ENCODE measurements around the gene UQCC5. TPM values are rescaled to one million over a fixed set of nuclear protein-coding genes. Genes with fewer than 3 reads are reported as not detected.

UQCC5 gene
- total and polyA plus RNA-seq, 3 experiments from 2014 or later, result 15.3 to 20.7 (median 18.2) TPM

- Histone ChIP-seq H3K27ac (ENCODE audit: low read depth, low read length) (no peak overlapping the region), H3K27me3 (ENCODE audit: insufficient read depth, low read length, poor library complexity, severe bottlenecking) (no peaks in the 10 kb centered on the region), H3K4me3 (ENCODE audit: low read length) (no peak overlapping the region), H3K9me3 (ENCODE audit: low read length) (no peaks in the 10 kb centered on the region), H3K4me1 (ENCODE audit: insufficient read depth, low read length) (no peaks in the 10 kb centered on the region), H3K36me3 (ENCODE audit: insufficient read depth, low read length) (peaks cover 46% of the 10 kb centered on the region)
- DNase-seq, result no peak
- Mint-ChIP-seq H3K4me1 (peaks cover 4 to 13% (median 5%) of the 10 kb centered on the region in 3 donors), H3K36me3 (peaks cover 0 to 88% (median 23%) of the 10 kb centered on the region in 3 donors), H3K9me3 (no peaks in the 10 kb centered on the region), H3K27ac (peak overlapping the region in 5 of 8 donors; percentile 3 to 74 (median 63)), H3K4me3 (no peak overlapping the region), H3K27me3 (no peaks in the 10 kb centered on the region)
- ChIA-PET POLR2A (no interaction called here), CTCF (no interaction called here)
These were observed 20.9 kb downstream of the UQCC5 start for GRCh38 chr3:52557011-52557960.

GRCh38 chr3:52558436-52558835 is 22.0 kb downstream of the UQCC5 start:
- no peaks in the 10 kb centered on the region for H3K9me3 Mint-ChIP-seq
- H3K27me3 Mint-ChIP-seq, result no peaks in the 10 kb centered on the region
- H3K27ac ChIP-seq (ENCODE audit: low read depth, low read length), result no peak overlapping the region
- H3K4me1 Mint-ChIP-seq, result peaks cover 4 to 13% (median 5%) of the 10 kb centered on the region in 3 donors
- peak overlapping the region in 2 of 8 donors; percentile 38 to 74 for H3K27ac Mint-ChIP-seq
- no peak overlapping the region for H3K4me3 ChIP-seq (ENCODE audit: low read length)
- ChIA-PET CTCF (interaction anchor here (1.5 kb wide), 1 partner anchor 9 kb away, joined by 4 read pairs; no protein-coding TSS in a partner anchor), POLR2A (no interaction called here)
- no peaks in the 10 kb centered on the region for H3K9me3 ChIP-seq (ENCODE audit: low read length)
- DNase-seq, result no peak
- peaks cover 41% of the 10 kb centered on the region for H3K36me3 ChIP-seq (ENCODE audit: insufficient read depth, low read length)
- H3K4me1 ChIP-seq (ENCODE audit: insufficient read depth, low read length), result no peaks in the 10 kb centered on the region
- no peaks in the 10 kb centered on the region for H3K27me3 ChIP-seq (ENCODE audit: insufficient read depth, low read length, poor library complexity, severe bottlenecking)
- peaks cover 0 to 90% (median 29%) of the 10 kb centered on the region in 3 donors for H3K36me3 Mint-ChIP-seq
- H3K4me3 Mint-ChIP-seq, result no peak overlapping the region

GRCh38 chr3:52561028-52561747 is 24.8 kb downstream of the UQCC5 start:
- CTCF ChIA-PET, result interaction anchor here (0.9 kb wide), 1 partner anchor 25 kb away, joined by 3 read pairs; the partner anchor contains the start of gene UQCC5
- no peak overlapping the region for H3K4me3 ChIP-seq (ENCODE audit: low read length)
- H3K9me3 ChIP-seq (ENCODE audit: low read length), result no peaks in the 10 kb centered on the region
- POLR2A ChIA-PET, result no interaction called here
- Mint-ChIP-seq H3K9me3 (no peaks in the 10 kb centered on the region), H3K36me3 (peaks cover 0 to 80% (median 26%) of the 10 kb centered on the region in 3 donors), H3K4me3 (no peak overlapping the region), H3K4me1 (peaks cover 4 to 8% (median 5%) of the 10 kb centered on the region in 3 donors), H3K27me3 (no peaks in the 10 kb centered on the region), H3K27ac (peak overlapping the region in 1 of 8 donors; percentile 75)
- no peak for DNase-seq
- H3K4me1 ChIP-seq (ENCODE audit: insufficient read depth, low read length), result no peaks in the 10 kb centered on the region
- H3K27ac ChIP-seq (ENCODE audit: low read depth, low read length), result no peak overlapping the region
- no peaks in the 10 kb centered on the region for H3K27me3 ChIP-seq (ENCODE audit: insufficient read depth, low read length, poor library complexity, severe bottlenecking)
- H3K36me3 ChIP-seq (ENCODE audit: insufficient read depth, low read length), result peaks cover 36% of the 10 kb centered on the region

GRCh38 chr3:52563984-52564383 is 27.6 kb downstream of the UQCC5 start:
- H3K27me3 Mint-ChIP-seq, result no peaks in the 10 kb centered on the region
- H3K4me3 Mint-ChIP-seq, result no peak overlapping the region
- peaks cover 0 to 66% (median 29%) of the 10 kb centered on the region in 3 donors for H3K36me3 Mint-ChIP-seq
- POLR2A ChIA-PET, result interaction anchor here (0.6 kb wide), 1 partner anchor 14 kb away, joined by 3 read pairs; no protein-coding TSS in a partner anchor
- H3K9me3 Mint-ChIP-seq, result no peaks in the 10 kb centered on the region
- CTCF ChIA-PET, result no interaction called here
- Histone ChIP-seq H3K36me3 (ENCODE audit: insufficient read depth, low read length) (peaks cover 26% of the 10 kb centered on the region), H3K9me3 (ENCODE audit: low read length) (no peaks in the 10 kb centered on the region), H3K4me1 (ENCODE audit: insufficient read depth, low read length) (no peaks in the 10 kb centered on the region), H3K4me3 (ENCODE audit: low read length) (no peak overlapping the region), H3K27ac (ENCODE audit: low read depth, low read length) (no peak overlapping the region), H3K27me3 (ENCODE audit: insufficient read depth, low read length, poor library complexity, severe bottlenecking) (no peaks in the 10 kb centered on the region)
- H3K27ac Mint-ChIP-seq, result no peak overlapping the region
- peaks cover 0 to 5% (median 4%) of the 10 kb centered on the region in 3 donors for H3K4me1 Mint-ChIP-seq
- no peak for DNase-seq

GRCh38 chr3:52568069-52568468 is 31.7 kb downstream of the UQCC5 start:
- Histone ChIP-seq H3K27ac (ENCODE audit: low read depth, low read length) (no peak overlapping the region), H3K27me3 (ENCODE audit: insufficient read depth, low read length, poor library complexity, severe bottlenecking) (no peaks in the 10 kb centered on the region), H3K4me1 (ENCODE audit: insufficient read depth, low read length) (no peaks in the 10 kb centered on the region), H3K9me3 (ENCODE audit: low read length) (no peaks in the 10 kb centered on the region), H3K4me3 (ENCODE audit: low read length) (no peak overlapping the region), H3K36me3 (ENCODE audit: insufficient read depth, low read length) (peaks cover 6% of the 10 kb centered on the region)
- Mint-ChIP-seq H3K36me3 (peaks cover 0 to 53% (median 14%) of the 10 kb centered on the region in 3 donors), H3K9me3 (no peaks in the 10 kb centered on the region), H3K27ac (peak overlapping the region in 1 of 8 donors; percentile 50), H3K27me3 (no peaks in the 10 kb centered on the region), H3K4me3 (no peak overlapping the region), H3K4me1 (no peaks in the 10 kb centered on the region)
- ChIA-PET CTCF (interaction anchor here (1.4 kb wide), 1 partner anchor 9 kb away, joined by 4 read pairs; no protein-coding TSS in a partner anchor), POLR2A (no interaction called here)
- no peak for DNase-seq

GRCh38 chr3:52570076-52570475 is 33.7 kb downstream of the UQCC5 start:
- CTCF ChIA-PET, result no interaction called here
- no peaks in the 10 kb centered on the region for H3K36me3 ChIP-seq (ENCODE audit: insufficient read depth, low read length)
- H3K4me3 Mint-ChIP-seq, result no peak overlapping the region

GRCh38 chr3:52572221-52572620 is 35.8 kb downstream of the UQCC5 start:
- Histone ChIP-seq H3K4me1 (ENCODE audit: insufficient read depth, low read length) (no peaks in the 10 kb centered on the region), H3K27ac (ENCODE audit: low read depth, low read length) (no peak overlapping the region), H3K36me3 (ENCODE audit: insufficient read depth, low read length) (peaks cover 12% of the 10 kb centered on the region), H3K9me3 (ENCODE audit: low read length) (no peaks in the 10 kb centered on the region), H3K27me3 (ENCODE audit: insufficient read depth, low read length, poor library complexity, severe bottlenecking) (no peaks in the 10 kb centered on the region), H3K4me3 (ENCODE audit: low read length) (no peak overlapping the region)
- Mint-ChIP-seq H3K27me3 (no peaks in the 10 kb centered on the region), H3K4me1 (no peaks in the 10 kb centered on the region), H3K9me3 (peaks cover 0 to 1% (median 0%) of the 10 kb centered on the region in 5 donors), H3K36me3 (peaks cover 17 to 65% (median 23%) of the 10 kb centered on the region in 3 donors), H3K4me3 (no peak overlapping the region), H3K27ac (peak overlapping the region in 1 of 8 donors; percentile 36)
- POLR2A ChIA-PET, result no interaction called here
- DNase-seq, result no peak
- CTCF ChIA-PET, result no interaction called here

More at GRCh38 chr3:52570076-52570475, 33.7 kb downstream of the UQCC5 start:
- DNase-seq, result no peak
- no peaks in the 10 kb centered on the region for H3K4me1 Mint-ChIP-seq
- peak overlapping the region in 1 of 8 donors; percentile 66 for H3K27ac Mint-ChIP-seq
- POLR2A ChIA-PET, result no interaction called here
- H3K27ac ChIP-seq (ENCODE audit: low read depth, low read length), result no peak overlapping the region
- peaks cover 2 to 62% (median 19%) of the 10 kb centered on the region in 3 donors for H3K36me3 Mint-ChIP-seq
- no peaks in the 10 kb centered on the region for H3K9me3 ChIP-seq (ENCODE audit: low read length)
- no peaks in the 10 kb centered on the region for H3K27me3 ChIP-seq (ENCODE audit: insufficient read depth, low read length, poor library complexity, severe bottlenecking)
- H3K27me3 Mint-ChIP-seq, result no peaks in the 10 kb centered on the region
- H3K4me3 ChIP-seq (ENCODE audit: low read length), result no peak overlapping the region
- peaks cover 0 to 1% (median 0%) of the 10 kb centered on the region in 5 donors for H3K9me3 Mint-ChIP-seq
- no peaks in the 10 kb centered on the region for H3K4me1 ChIP-seq (ENCODE audit: insufficient read depth, low read length)
